GM12878 (cell line): ENCODE measurements around the gene BEST3. TPM values are rescaled to one million over a fixed set of nuclear protein-coding genes. Genes with fewer than 3 reads are reported as not detected.

ENCODE experiments used
- ATAC-seq: fragments of 200-7000 bp; cut with Tn5 transposase; 3 replicates; pipeline ENCODE4 v1.9.1; 2020; ENCODE audit warnings: mild to moderate bottlenecking, moderate library complexity
- BruUV-seq: library from RNA; stranded (reverse); fragments of 400-500 nt; replicated peaks from 2 replicates; lab custom pipeline; 2021; lab: Mats Ljungman, UMichigan
- CTCF ChIA-PET: fragments of 300-600 bp; sonication (Branson Sonifier 250); formaldehyde crosslinking; extraction: SDS; loops from one replicate; lab custom pipeline; 2021; ENCODE audit warnings: inconsistent platforms; lab: Yijun Ruan, JAX
- POLR2A ChIA-PET: fragments of 350-600 bp; formaldehyde crosslinking; extraction: SDS; loops from one replicate; lab custom pipeline; 2021; ENCODE audit warnings: inconsistent platforms; lab: Charles Lee
- RAD21 ChIA-PET: fragments of 300-600 bp; sonication (Branson Sonifier 250); formaldehyde crosslinking; loops from one replicate; lab custom pipeline; 2023; ENCODE audit warnings: antibody characterized with exemption; ENCODE audit not compliant: unreplicated experiment; lab: Charles Lee
- SMC1A ChIA-PET: fragments of 300-600 bp; sonication (Branson Sonifier 250); formaldehyde crosslinking; loops from one replicate; lab custom pipeline; 2023; ENCODE audit not compliant: unreplicated experiment, uncharacterized antibody; lab: Charles Lee
- DNase-seq: peaks from one replicate; pipeline ENCODE4 v3.0.0-alpha.2; 2011; ENCODE audit warnings: low read depth, low spot score
- FAIRE-seq: peaks from 3 replicates; lab custom pipeline; 2011; peaks lifted over from hg19 to GRCh38; lab: Jason Lieb, UNC
- H2AFZ ChIP-seq: 2 replicates; pipeline ENCODE4 v1.6.0; 2011; ENCODE audit warnings: low read depth, low read length, control low read depth; ENCODE audit not compliant: control insufficient read depth
- H3K27ac ChIP-seq: 2 replicates; pipeline ENCODE4 v1.5.1; 2011; ENCODE audit warnings: control low read depth; ENCODE audit not compliant: control insufficient read depth, insufficient read depth
- H3K27me3 ChIP-seq, 2 experiments: replicated peaks in 1 of 2; 2 replicates each; pipeline versions ENCODE4 v1.6.0 to v1.6.1; 2011; ENCODE audit warnings: low read length in 1 of 2; ENCODE audit not compliant: control insufficient read depth in 2 of 2, insufficient read depth in 2 of 2
- H3K36me3 ChIP-seq, 2 experiments: 2 replicates each; pipeline ENCODE4 v1.5.1; 2011; ENCODE audit warnings: low read length in 1 of 2; ENCODE audit not compliant: control insufficient read depth in 2 of 2, insufficient read depth in 2 of 2
- H3K4me1 ChIP-seq: 2 replicates; pipeline ENCODE4 v1.6.1; 2011; ENCODE audit warnings: mild to moderate bottlenecking, low read length, moderate library complexity, mixed read lengths; ENCODE audit not compliant: control insufficient read depth, insufficient read depth
- H3K4me2 ChIP-seq: 2 replicates; pipeline ENCODE4 v1.6.0; 2011; ENCODE audit warnings: control low read depth; ENCODE audit not compliant: control insufficient read depth, insufficient read depth
- H3K4me3 ChIP-seq: fragments of 200-600 bp; sonication (generic); 2 replicates; pipeline ENCODE4 v1.5.1; 2016
- H3K79me2 ChIP-seq: 2 replicates; pipeline ENCODE4 v1.6.0; 2011; ENCODE audit warnings: low read length; ENCODE audit not compliant: control insufficient read depth, insufficient read depth
- H3K9ac ChIP-seq: 2 replicates; pipeline ENCODE4 v1.8.0; 2011; ENCODE audit warnings: low read length, control low read depth, mixed read lengths; ENCODE audit not compliant: control insufficient read depth, insufficient read depth
- H3K9me3 ChIP-seq: replicated peaks from 3 replicates; pipeline ENCODE4 v1.5.1; 2011; ENCODE audit warnings: mild to moderate bottlenecking, low read length; ENCODE audit not compliant: control insufficient read depth, insufficient read depth
- H4K20me1 ChIP-seq: 2 replicates; pipeline ENCODE4 v1.6.0; 2011; ENCODE audit not compliant: control insufficient read depth, insufficient read depth
- BRCA1 ChIP-seq: IDR thresholded peaks from 2 replicates; pipeline ENCODE4 v1.6.1; 2011; ENCODE audit warnings: low read depth, low read length, improper control_type of control experiment
- CHD1 ChIP-seq: IDR thresholded peaks from 2 replicates; pipeline ENCODE4 v1.6.1; 2012; ENCODE audit warnings: low read depth, low read length, improper control_type of control experiment
- CREB1 ChIP-seq: IDR thresholded peaks from 2 replicates; pipeline ENCODE4 v1.6.1; 2012; ENCODE audit warnings: low read depth, mild to moderate bottlenecking, inconsistent platforms
- EED ChIP-seq: sonication (generic); IDR thresholded peaks from 2 replicates; pipeline ENCODE4 v1.6.1; 2016; ENCODE audit warnings: antibody characterized with exemption, low read depth
- ELK1 ChIP-seq: IDR thresholded peaks from 2 replicates; pipeline ENCODE4 v1.6.1; 2012; ENCODE audit warnings: low read depth, low read length, improper control_type of control experiment
- EP300 ChIP-seq, 2 experiments: fragments of 150-350 bp in 1 of 2; IDR thresholded peaks; 2 replicates each; pipeline ENCODE4 v1.6.1; 2011 to 2012; ENCODE audit warnings: low read depth in 2 of 2, low read length in 2 of 2, borderline replicate concordance in 1 of 2, improper control_type of control experiment in 1 of 2, inconsistent platforms in 1 of 2; ENCODE audit not compliant: control insufficient read depth in 1 of 2
- ETV6 ChIP-seq, 2 experiments: fragments of 450-650 bp in 1 of 2; IDR thresholded peaks in 1 of 2; conservative IDR thresholded peaks in 1 of 2; 2 replicates each; pipeline ENCODE4 v1.6.1; 2014; ENCODE audit warnings: antibody characterized with exemption in 1 of 2, borderline replicate concordance in 1 of 2, low read depth in 1 of 2, mild to moderate bottlenecking in 1 of 2, moderate library complexity in 1 of 2
- GATAD2B ChIP-seq: fragments of 450-650 bp; conservative IDR thresholded peaks from 2 replicates; pipeline ENCODE4 v1.6.1; 2017; ENCODE audit warnings: low read depth, mild to moderate bottlenecking, moderate library complexity
- HDAC6 ChIP-seq: fragments of 200-600 bp; sonication (generic); IDR thresholded peaks from one replicate; pipeline ENCODE4 v1.8.0; 2017; ENCODE audit warnings: antibody characterized with exemption; ENCODE audit not compliant: unreplicated experiment
- MEF2B ChIP-seq: fragments of 450-650 bp; IDR thresholded peaks from 2 replicates; pipeline ENCODE4 v1.6.1; 2018; ENCODE audit warnings: mild to moderate bottlenecking, moderate library complexity; ENCODE audit not compliant: partially characterized antibody, poor library complexity, severe bottlenecking
- NFYA ChIP-seq: IDR thresholded peaks from 2 replicates; pipeline ENCODE4 v1.6.1; 2011; ENCODE audit warnings: low read depth, mild to moderate bottlenecking, low read length, improper control_type of control experiment, borderline replicate concordance
- NR2C1 ChIP-seq: fragments of 450-650 bp; IDR thresholded peaks from 2 replicates; pipeline ENCODE4 v1.6.1; 2017; ENCODE audit warnings: antibody characterized with exemption, mild to moderate bottlenecking, moderate library complexity
- NR2F1 ChIP-seq: fragments of 450-650 bp; conservative IDR thresholded peaks from 2 replicates; pipeline ENCODE4 v1.6.1; 2017; ENCODE audit warnings: mild to moderate bottlenecking
- PAX8 ChIP-seq: fragments of 450-650 bp; IDR thresholded peaks from 2 replicates; pipeline ENCODE4 v1.6.1; 2017; ENCODE audit warnings: mild to moderate bottlenecking, moderate library complexity
- RFX5 ChIP-seq: IDR thresholded peaks from 2 replicates; pipeline ENCODE4 v1.6.1; 2011; ENCODE audit warnings: low read depth, low read length, improper control_type of control experiment
- TCF3 ChIP-seq: IDR thresholded peaks from 2 replicates; pipeline ENCODE4 v1.6.1; 2012; ENCODE audit warnings: low read depth, mild to moderate bottlenecking, low read length, borderline replicate concordance; ENCODE audit not compliant: insufficient read depth
- ZNF207 ChIP-seq: fragments of 450-650 bp; IDR thresholded peaks from 2 replicates; pipeline ENCODE4 v1.6.1; 2014; ENCODE audit warnings: antibody characterized with exemption, mild to moderate bottlenecking, borderline replicate concordance
- ZSCAN29 ChIP-seq: fragments of 450-650 bp; IDR thresholded peaks from 2 replicates; pipeline ENCODE4 v1.6.1; 2017; ENCODE audit warnings: mild to moderate bottlenecking, moderate library complexity
- WGBS: methylation state at CpG from one replicate; pipeline ENCODE4 v1.1.6; 2016; ENCODE audit warnings: low lambda C conversion rate; ENCODE audit not compliant: insufficient replicate concordance, insufficient coverage; ENCODE audit errors: missing lambda C conversion rate; 5-methylcytosine and 5-hydroxymethylcytosine counted together
- in situ Hi-C: fragments of 300-500 bp; cut with MboI; formaldehyde crosslinking; loops from 9 replicates; pipeline ENCODE4 v1.14.3; 2018; ENCODE audit warnings: mixed read lengths
- intact Hi-C: fragments of 100-400 bp; cut with micrococcal nuclease; formaldehyde crosslinking; loops from one replicate; pipeline ENCODE4 v1.14.2; 2022; ENCODE audit not compliant: unreplicated experiment
- polyA plus RNA-seq, 11 experiments: library from polyadenylated mRNA; depleted of rRNA in 4 of 11; unstranded in 6 of 11; stranded (reverse) in 5 of 11; fragments of >200 nt; fragmentation: Nextera tagmentation in 4 of 11; fragmentation: Illumina TruSeq in 1 of 11; extraction: Ambion mirVana in 4 of 11; extraction: Trizol in 1 of 11; gene quantifications; 1 replicate in 1 of 11; 2 replicates in 10 of 11; pipeline versions ENCODE4 v1.2.1 to v1.2.3, GENCODE V29; 2011 to 2016; ENCODE audit warnings: inconsistent platforms in 2 of 11, missing spikeins in 2 of 11, low read depth in 1 of 11
- total RNA-seq, 4 experiments: library from RNA; depleted of rRNA in 3 of 4; stranded (reverse); fragments of >200 nt in 3 of 4; fragmentation: Illumina TruSeq in 1 of 4; extraction: Trizol in 1 of 4; gene quantifications; 2 replicates each; pipeline versions ENCODE4 v1.2.1 to v1.2.3, GENCODE V29; 2013 to 2021
- TF ChIP-seq, protein P1 (sequence below): IDR thresholded peaks from 2 replicates; pipeline ENCODE4 v1.6.1; 2011; ENCODE audit warnings: low read depth, mild to moderate bottlenecking, low read length, moderate library complexity, borderline replicate concordance; ENCODE audit errors: extremely low read depth

BEST3 gene
- total and polyA plus RNA-seq, 10 of the 15 experiments (the other 5 are each of a cell fraction or from before 2014, with no cell fraction given): not detected

DNA sequence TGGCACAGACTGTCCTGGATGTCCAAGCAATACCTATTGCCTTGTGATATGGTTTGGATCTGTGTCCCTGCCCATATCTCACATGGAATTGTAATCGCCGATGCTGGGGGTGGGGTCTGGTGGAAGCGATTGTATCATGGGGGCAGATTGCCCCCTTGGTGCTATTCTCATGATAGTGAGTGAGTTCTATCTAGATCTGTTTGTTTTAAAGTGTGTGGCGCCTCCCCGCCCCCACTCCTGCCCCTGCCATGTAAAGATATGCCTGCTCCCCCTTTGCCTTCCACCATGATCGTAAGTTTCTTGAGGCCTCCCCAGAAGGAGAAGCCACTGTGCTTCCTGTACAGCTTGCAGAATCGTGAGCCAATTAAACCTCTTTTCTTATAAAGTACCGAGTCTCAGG, 71.6 kb downstream of the BEST3 start:
- RAD21 ChIA-PET: no interaction called here
- H3K4me3 ChIP-seq: no peak overlapping the region

DNA sequence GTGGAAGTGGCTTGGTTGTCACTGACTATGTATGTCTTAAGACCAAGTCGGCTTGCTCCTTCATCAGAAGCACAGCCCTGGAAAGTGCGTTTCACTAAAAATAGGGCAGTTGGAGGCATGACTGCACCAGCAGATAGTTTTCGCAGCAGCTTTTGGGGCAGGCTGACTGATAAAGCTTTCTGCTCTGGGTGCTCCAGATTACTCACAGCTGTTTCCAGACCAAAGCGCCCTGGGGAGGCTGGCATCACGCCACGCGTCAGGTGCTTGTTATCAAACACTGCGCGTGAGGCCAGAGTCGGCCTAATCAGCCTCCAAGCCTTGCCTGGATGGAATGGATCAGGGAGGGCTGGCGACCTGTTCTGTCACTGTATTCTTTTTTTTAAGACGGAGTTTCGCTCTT, 75.1 kb downstream of the BEST3 start:
- WGBS: 64% methylated on average over 13 of the region's 13 CpGs
- H3K27ac ChIP-seq: no peak overlapping the region
- H3K36me3 ChIP-seq: no peaks in the 10 kb centered on the region
- no peak for FAIRE-seq
- H3K4me3 ChIP-seq: no peak overlapping the region
- no peaks in the 10 kb centered on the region for H3K27me3 ChIP-seq
- no peaks in the 10 kb centered on the region for H4K20me1 ChIP-seq
- H3K4me2 ChIP-seq: no peak overlapping the region
- no peak overlapping the region for H2AFZ ChIP-seq
- no peaks in the 10 kb centered on the region for H3K79me2 ChIP-seq
- H3K4me1 ChIP-seq: no peaks in the 10 kb centered on the region
- intact Hi-C loops: no loop called here
- H3K9me3 ChIP-seq: no peaks in the 10 kb centered on the region
- SMC1A ChIA-PET: no interaction called here
- no peak for DNase-seq
- RAD21 ChIA-PET: no interaction called here
- in situ Hi-C loops: no loop called here
- BruUV-seq: no TSS peak
- CTCF ChIA-PET: no interaction called here
- POLR2A ChIA-PET: no interaction called here
- H3K9ac ChIP-seq: no peak overlapping the region
- no peak for ATAC-seq
- no peak for TF ChIP-seq NR2C1
- TF ChIP-seq NR2F1: no peak
- TF ChIP-seq ZSCAN29: no peak
- TF ChIP-seq EP300 (IDR thresholded peaks at IDR 0.05; ENCODE audit: borderline replicate concordance in 1 of 2, control insufficient read depth in 1 of 2, low read depth in 2 of 2, low read length in 2 of 2): no peak
- no peak for TF ChIP-seq RFX5
- TF ChIP-seq CHD1: no peak
- TF ChIP-seq ZNF207: no peak
- TF ChIP-seq NFYA: no peak
- no peak for TF ChIP-seq CREB1
- no peak for TF ChIP-seq TCF3
- TF ChIP-seq EED: no peak
- TF ChIP-seq ELK1: no peak
- no peak for TF ChIP-seq PAX8

More for the DNA sequence above, 71.6 kb downstream of the BEST3 start:
- Histone ChIP-seq H3K9ac (no peak overlapping the region), H4K20me1 (no peaks in the 10 kb centered on the region), H2AFZ (no peak overlapping the region), H3K27ac (no peak overlapping the region), H3K79me2 (no peaks in the 10 kb centered on the region), H3K4me2 (no peak overlapping the region), H3K27me3 (no peaks in the 10 kb centered on the region), H3K9me3 (no peaks in the 10 kb centered on the region), H3K36me3 (no peaks in the 10 kb centered on the region), H3K4me1 (no peaks in the 10 kb centered on the region)
- ATAC-seq: no peak
- no peak for FAIRE-seq
- no peak for TF ChIP-seq GATAD2B
- TF ChIP-seq, protein P1, sequence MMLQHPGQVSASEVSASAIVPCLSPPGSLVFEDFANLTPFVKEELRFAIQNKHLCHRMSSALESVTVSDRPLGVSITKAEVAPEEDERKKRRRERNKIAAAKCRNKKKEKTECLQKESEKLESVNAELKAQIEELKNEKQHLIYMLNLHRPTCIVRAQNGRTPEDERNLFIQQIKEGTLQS: no peak
- TF ChIP-seq ETV6 (conservative IDR thresholded peaks at IDR 0.05 in 1 of 2, IDR thresholded peaks at IDR 0.05 in 1 of 2; ENCODE audit: borderline replicate concordance in 1 of 2, low read depth in 1 of 2): no peak
- TF ChIP-seq HDAC6: no peak
- TF ChIP-seq BRCA1: no peak
- no peak for TF ChIP-seq MEF2B
- TF ChIP-seq EP300 (IDR thresholded peaks at IDR 0.05; ENCODE audit: borderline replicate concordance in 1 of 2, control insufficient read depth in 1 of 2, low read depth in 2 of 2, low read length in 2 of 2): no peak
- DNase-seq: no peak
- 47% methylated on average over 8 of the region's 8 CpGs for WGBS
- intact Hi-C loops (no loop called here), in situ Hi-C loops (no loop called here)
- POLR2A ChIA-PET: no interaction called here
- SMC1A ChIA-PET: no interaction called here
- CTCF ChIA-PET: interaction anchor here (0.7 to 1.2 kb wide), 2 partner anchors 269 to 296 kb away, joined by 3 read pairs; no protein-coding TSS in a partner anchor
- BruUV-seq: no TSS peak
